T-helper 2 cell treated with Interferon-gamma antibody and Interleukin-4, amounts not matched to agents 5 μg/mL and 100 μg/mL, for 36 hours (primary cell): ENCODE measurements around the gene FBXO2.

Experiments used
- DNase-seq: peaks from one replicate; pipeline ENCODE4 v3.0.0; 2021; ENCODE audit warnings: low spot score
- H3K27ac Mint-ChIP-seq: one replicate; pipeline ENCODE4 v1.8.0; 2021; ENCODE audit warnings: mild to moderate bottlenecking, mixed read lengths
- H3K27me3 Mint-ChIP-seq: one replicate; pipeline ENCODE4 v1.8.0; 2021; ENCODE audit warnings: low read depth, mixed read lengths
- H3K36me3 Mint-ChIP-seq: one replicate; pipeline ENCODE4 v1.8.0; 2021; ENCODE audit warnings: low read depth, mixed read lengths
- H3K4me1 Mint-ChIP-seq: one replicate; pipeline ENCODE4 v1.8.0; 2021; ENCODE audit warnings: low read depth, mixed read lengths
- H3K4me3 Mint-ChIP-seq: one replicate; pipeline ENCODE4 v1.8.0; 2022; ENCODE audit warnings: mild to moderate bottlenecking, moderate library complexity, mixed read lengths
- H3K9me3 Mint-ChIP-seq: one replicate; pipeline ENCODE4 v1.8.0; 2021; ENCODE audit warnings: mixed read lengths

Gene FBXO2

DNA sequence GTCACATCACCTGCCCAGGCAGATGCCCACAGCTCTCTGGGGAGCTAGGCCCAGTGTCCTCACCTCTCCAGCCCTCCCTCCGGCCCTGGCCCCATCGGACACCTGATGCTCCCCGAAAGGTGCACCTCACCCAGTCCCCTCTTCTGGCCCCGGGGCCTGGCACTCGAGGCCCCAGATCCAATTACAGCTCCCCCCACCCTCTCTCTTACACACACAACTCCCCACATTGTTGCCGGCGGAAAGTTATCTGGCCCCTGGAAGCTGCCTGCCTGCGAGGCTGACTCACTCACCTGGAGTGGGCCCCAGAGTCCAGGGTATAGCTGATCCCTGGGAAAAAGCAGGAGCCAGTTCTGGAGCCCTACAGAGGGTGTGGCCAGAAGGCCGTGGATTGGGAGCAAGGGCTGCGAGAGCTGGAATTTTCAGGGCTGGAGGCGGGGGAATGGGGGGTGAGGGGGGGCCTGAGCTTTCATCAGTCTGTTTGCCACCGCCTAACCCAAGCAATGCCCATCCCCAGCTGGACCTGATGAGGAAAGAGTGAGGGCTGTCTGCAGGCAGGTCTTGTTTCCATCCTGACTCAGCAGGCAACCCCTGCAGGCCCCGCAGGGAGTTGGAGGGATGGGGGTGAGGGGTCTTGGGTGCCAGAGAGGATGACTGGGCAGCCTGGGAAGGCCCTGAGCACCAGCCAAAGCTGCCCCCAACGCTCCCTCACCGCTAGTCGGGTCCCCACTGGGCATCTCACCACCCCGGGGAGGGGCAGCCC is 948 bp downstream of the FBXO2 start:
- H3K4me3 Mint-ChIP-seq, result peak overlapping the region; percentile 45
- peaks cover 12% of the 10 kb centered on the region for H3K36me3 Mint-ChIP-seq
- H3K27me3 Mint-ChIP-seq, result peaks cover 12% of the 10 kb centered on the region
- no peak for DNase-seq
- no peaks in the 10 kb centered on the region for H3K9me3 Mint-ChIP-seq
- no peak overlapping the region for H3K27ac Mint-ChIP-seq
- H3K4me1 Mint-ChIP-seq, result peaks cover 15% of the 10 kb centered on the region

GRCh38 chr1:11652203-11652780 is 1.9 kb downstream of the FBXO2 start:
- peaks cover 15% of the 10 kb centered on the region for H3K4me1 Mint-ChIP-seq
- H3K27ac Mint-ChIP-seq, result no peak overlapping the region
- peaks cover 6% of the 10 kb centered on the region for H3K36me3 Mint-ChIP-seq
- no peaks in the 10 kb centered on the region for H3K9me3 Mint-ChIP-seq
- DNase-seq, result no peak
- H3K27me3 Mint-ChIP-seq, result peaks cover 12% of the 10 kb centered on the region
- H3K4me3 Mint-ChIP-seq, result peak overlapping the region; percentile 33

- Mint-ChIP-seq H3K27ac (no peak overlapping the region), H3K4me1 (peaks cover 15% of the 10 kb centered on the region)
These were observed 3.2 kb downstream of the FBXO2 start for GRCh38 chr1:11651017-11651416.

DNA sequence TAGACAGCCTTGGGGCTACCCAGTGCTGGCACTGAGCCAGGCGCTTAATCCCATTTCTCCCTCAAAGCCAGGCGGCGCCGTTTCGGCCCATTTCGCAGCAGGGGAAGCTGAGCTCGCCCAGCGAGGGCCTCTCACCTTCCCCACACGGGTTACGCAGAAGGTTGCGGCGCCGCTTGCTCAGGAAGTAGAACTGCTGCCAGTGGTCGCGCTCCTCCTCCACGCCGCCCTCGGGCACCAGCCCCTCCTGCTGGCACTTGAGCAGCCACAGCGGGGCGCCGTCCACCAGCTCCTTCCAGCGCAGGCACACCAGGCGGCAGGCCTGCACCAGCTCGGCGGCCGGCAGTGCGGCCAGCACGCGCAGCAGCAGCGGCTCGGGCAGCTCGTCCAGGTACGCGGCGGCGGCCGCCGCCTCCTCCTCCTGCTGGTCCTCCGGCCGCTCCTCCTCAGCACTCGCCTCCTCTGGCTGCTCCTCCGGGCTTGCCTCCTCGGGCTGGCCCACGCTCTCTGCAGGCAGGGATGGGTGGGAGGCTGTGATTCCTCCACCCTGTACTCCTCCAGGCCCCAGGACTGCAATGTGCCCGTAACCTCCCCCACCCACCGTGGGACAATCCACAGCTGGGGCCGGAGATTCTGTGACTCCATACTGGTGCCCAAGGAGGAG is 3.8 kb downstream of the FBXO2 start:
- no peaks in the 10 kb centered on the region for H3K9me3 Mint-ChIP-seq
- H3K4me3 Mint-ChIP-seq, result peak overlapping the region; percentile 62
- peaks cover 12% of the 10 kb centered on the region for H3K27me3 Mint-ChIP-seq
- no peak overlapping the region for H3K27ac Mint-ChIP-seq
- DNase-seq, result peak; percentile 78
- no peaks in the 10 kb centered on the region for H3K36me3 Mint-ChIP-seq
- H3K4me1 Mint-ChIP-seq, result peaks cover 12% of the 10 kb centered on the region

More at GRCh38 chr1:11651017-11651416, 3.2 kb downstream of the FBXO2 start:
- Mint-ChIP-seq H3K4me3 (peak overlapping the region; percentile 62), H3K36me3 (no peaks in the 10 kb centered on the region), H3K9me3 (no peaks in the 10 kb centered on the region), H3K27me3 (peaks cover 12% of the 10 kb centered on the region)
- no peak for DNase-seq

- peaks cover 10% of the 10 kb centered on the region for H3K4me1 Mint-ChIP-seq
- DNase-seq, result no peak
- H3K9me3 Mint-ChIP-seq, result no peaks in the 10 kb centered on the region
- peaks cover 12% of the 10 kb centered on the region for H3K27me3 Mint-ChIP-seq
- H3K4me3 Mint-ChIP-seq, result peak overlapping the region; percentile 38
- no peak overlapping the region for H3K27ac Mint-ChIP-seq
- H3K36me3 Mint-ChIP-seq, result no peaks in the 10 kb centered on the region
These were observed 4.5 kb downstream of the FBXO2 start for GRCh38 chr1:11649624-11650330.

DNA sequence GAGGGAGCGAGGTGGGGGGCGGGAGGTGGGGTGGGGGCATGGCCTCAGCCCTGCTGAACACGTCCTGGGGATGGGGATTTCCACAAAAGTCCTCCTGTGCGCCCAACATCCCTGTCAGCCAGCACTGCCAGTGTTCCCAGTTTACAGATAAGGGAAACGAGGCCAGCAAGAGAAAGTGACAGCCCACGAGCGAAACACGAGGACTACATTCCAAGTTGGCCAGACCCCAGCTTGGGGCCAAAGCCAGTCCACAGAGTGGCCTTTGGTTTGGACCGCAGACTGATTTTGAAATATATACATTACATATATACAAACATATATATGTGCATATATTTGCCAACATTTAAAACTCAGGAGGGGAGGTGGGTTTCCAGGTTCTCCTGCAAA is 5.0 kb downstream of the FBXO2 start:
- Mint-ChIP-seq H3K9me3 (no peaks in the 10 kb centered on the region), H3K27ac (no peak overlapping the region), H3K27me3 (peaks cover 12% of the 10 kb centered on the region), H3K36me3 (no peaks in the 10 kb centered on the region), H3K4me1 (peaks cover 10% of the 10 kb centered on the region), H3K4me3 (no peak overlapping the region)
- no peak for DNase-seq

DNA sequence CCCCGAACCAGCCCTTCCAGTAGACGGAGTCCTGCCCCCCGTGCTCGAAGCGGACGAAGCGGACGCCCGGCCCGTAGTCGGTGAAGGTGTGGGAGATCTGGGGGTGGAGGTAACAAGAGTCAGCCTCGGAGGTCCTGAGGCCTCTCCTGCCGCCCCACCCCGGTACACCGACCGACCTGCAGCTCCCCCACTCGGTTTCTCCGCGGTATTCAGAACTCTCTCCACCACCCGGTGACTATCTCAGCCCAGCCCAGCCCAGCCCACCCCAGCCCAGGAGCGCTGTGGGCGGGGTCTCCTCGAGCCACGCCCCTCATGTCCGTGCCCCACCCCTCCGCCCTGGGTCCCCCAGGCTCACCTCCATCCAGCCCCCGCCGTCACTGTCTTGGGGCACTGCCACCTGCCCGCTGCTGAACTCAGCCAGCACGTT is 5.5 kb downstream of the FBXO2 start:
- no peak overlapping the region for H3K27ac Mint-ChIP-seq
- DNase-seq, result peak; percentile 24
- H3K27me3 Mint-ChIP-seq, result peaks cover 12% of the 10 kb centered on the region
- H3K9me3 Mint-ChIP-seq, result no peaks in the 10 kb centered on the region
- H3K4me1 Mint-ChIP-seq, result peaks cover 10% of the 10 kb centered on the region
- H3K36me3 Mint-ChIP-seq, result no peaks in the 10 kb centered on the region
- peak overlapping the region; percentile 42 for H3K4me3 Mint-ChIP-seq

GRCh38 chr1:11648039-11648438 is 6.2 kb downstream of the FBXO2 start:
- DNase-seq, result no peak
- Mint-ChIP-seq H3K27me3 (peaks cover 12% of the 10 kb centered on the region), H3K36me3 (no peaks in the 10 kb centered on the region), H3K4me1 (peaks cover 10% of the 10 kb centered on the region), H3K9me3 (no peaks in the 10 kb centered on the region), H3K4me3 (no peak overlapping the region), H3K27ac (no peak overlapping the region)

DNA sequence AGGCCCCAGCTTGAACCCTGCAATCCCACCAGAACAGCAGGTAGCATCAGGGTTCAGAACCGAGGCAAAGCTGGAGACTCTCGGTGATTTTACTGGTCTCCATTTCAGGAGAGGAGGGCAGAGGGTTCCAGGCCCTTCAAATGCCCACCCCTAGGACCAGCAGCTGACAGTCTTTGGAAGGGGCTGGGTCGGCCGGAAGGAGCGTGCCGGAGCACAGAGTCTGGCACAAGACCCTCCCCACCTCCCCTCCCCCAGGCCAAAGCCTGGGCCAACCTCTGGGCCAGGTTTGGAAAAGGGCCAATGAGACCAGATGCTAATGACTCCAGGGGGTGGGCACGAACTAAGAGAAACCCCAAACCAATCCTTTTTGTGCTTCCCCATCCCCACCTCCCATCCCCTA is 6.9 kb downstream of the FBXO2 start:
- Mint-ChIP-seq H3K4me1 (peaks cover 10% of the 10 kb centered on the region), H3K9me3 (no peaks in the 10 kb centered on the region), H3K27ac (no peak overlapping the region), H3K36me3 (no peaks in the 10 kb centered on the region), H3K27me3 (peaks cover 11% of the 10 kb centered on the region), H3K4me3 (no peak overlapping the region)
- DNase-seq, result no peak

- H3K9me3 Mint-ChIP-seq, result no peaks in the 10 kb centered on the region
- no peak for DNase-seq
- peaks cover 11% of the 10 kb centered on the region for H3K4me1 Mint-ChIP-seq
- H3K27me3 Mint-ChIP-seq, result peaks cover 6% of the 10 kb centered on the region
- H3K27ac Mint-ChIP-seq, result no peak overlapping the region
- H3K36me3 Mint-ChIP-seq, result no peaks in the 10 kb centered on the region
- no peak overlapping the region for H3K4me3 Mint-ChIP-seq
These were observed 7.9 kb downstream of the FBXO2 start for GRCh38 chr1:11646317-11646716.

DNA sequence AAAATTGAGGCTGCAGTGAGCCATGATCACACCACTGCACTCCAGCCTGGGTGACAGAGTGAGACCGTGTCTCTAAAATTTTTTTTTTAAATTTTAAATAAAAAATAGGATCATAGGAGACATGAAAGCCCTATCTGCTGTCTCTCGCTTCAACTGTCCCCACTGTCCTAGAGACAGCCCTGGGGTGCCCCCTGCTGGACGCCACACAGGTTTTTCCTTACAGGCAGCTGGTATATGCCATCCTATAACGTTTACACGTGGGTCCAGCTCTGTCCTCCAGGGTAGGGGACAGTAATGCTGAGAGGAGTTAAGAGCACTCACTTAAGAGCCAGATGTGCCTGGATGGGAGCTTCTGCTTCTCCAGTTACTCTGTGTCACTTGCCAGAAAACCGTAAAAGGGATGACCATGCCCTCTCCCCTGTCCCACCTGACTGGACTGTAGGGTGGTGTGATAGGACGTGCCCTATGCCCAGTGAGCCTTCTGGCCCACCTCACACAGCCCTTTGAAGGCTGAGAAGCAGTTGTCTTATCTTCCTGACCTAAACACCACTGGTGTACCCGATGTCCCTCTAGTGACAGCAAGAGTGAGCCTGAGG is 8.5 kb downstream of the FBXO2 start:
- Mint-ChIP-seq H3K4me3 (no peak overlapping the region), H3K27ac (no peak overlapping the region), H3K27me3 (peaks cover 5% of the 10 kb centered on the region), H3K9me3 (no peaks in the 10 kb centered on the region), H3K36me3 (no peaks in the 10 kb centered on the region), H3K4me1 (peaks cover 7% of the 10 kb centered on the region)
- DNase-seq, result peak; percentile 67

DNA sequence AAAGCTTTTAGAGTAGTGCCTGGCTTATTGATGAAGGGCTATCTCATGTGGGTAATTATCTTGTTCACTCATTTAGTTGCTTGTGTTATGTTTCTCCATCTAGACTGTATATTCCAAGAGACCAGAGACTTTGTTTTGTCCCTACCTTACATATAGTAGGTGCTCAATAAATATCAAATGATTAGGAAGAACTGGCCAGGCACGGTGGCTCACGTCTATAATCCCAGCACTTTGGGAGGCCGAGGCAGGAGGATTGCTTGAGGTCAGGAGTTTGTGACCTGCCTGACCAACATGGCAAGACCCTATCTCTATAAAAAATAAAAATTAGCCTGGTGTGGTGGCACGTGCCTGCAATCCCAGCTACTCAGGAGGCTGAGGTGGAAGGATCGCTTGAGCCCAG is 9.0 kb downstream of the FBXO2 start:
- no peak overlapping the region for H3K27ac Mint-ChIP-seq
- no peak overlapping the region for H3K4me3 Mint-ChIP-seq

GRCh38 chr1:11643782-11644181 is 10.4 kb downstream of the FBXO2 start:
- H3K4me3 Mint-ChIP-seq, result no peak overlapping the region
- H3K27ac Mint-ChIP-seq, result no peak overlapping the region
- H3K36me3 Mint-ChIP-seq, result no peaks in the 10 kb centered on the region
- H3K9me3 Mint-ChIP-seq, result no peaks in the 10 kb centered on the region
- no peak for DNase-seq
- peaks cover 2% of the 10 kb centered on the region for H3K4me1 Mint-ChIP-seq
- H3K27me3 Mint-ChIP-seq, result no peaks in the 10 kb centered on the region

More for the DNA sequence above, 9.0 kb downstream of the FBXO2 start:
- Mint-ChIP-seq H3K4me1 (peaks cover 6% of the 10 kb centered on the region), H3K27me3 (peaks cover 3% of the 10 kb centered on the region), H3K9me3 (no peaks in the 10 kb centered on the region), H3K36me3 (no peaks in the 10 kb centered on the region)
- DNase-seq, result no peak
